HG03354 (cell line): Measurements from ENCODE around the gene CCL23.
"Not testable (repeated sequence)": the region's sequence is repeated elsewhere in the genome, so short reads cannot be mapped to it uniquely, and the experiment has no call there.

ENCODE experiments used
- ATAC-seq: cut with Tn5 transposase; IDR thresholded peaks from one replicate; pipeline ENCODE4 v1.9.1; 2021; ENCODE audit warnings: mild to moderate bottlenecking; ENCODE audit not compliant: unreplicated experiment, poor library complexity, severe bottlenecking

The CCL23 gene

DNA sequence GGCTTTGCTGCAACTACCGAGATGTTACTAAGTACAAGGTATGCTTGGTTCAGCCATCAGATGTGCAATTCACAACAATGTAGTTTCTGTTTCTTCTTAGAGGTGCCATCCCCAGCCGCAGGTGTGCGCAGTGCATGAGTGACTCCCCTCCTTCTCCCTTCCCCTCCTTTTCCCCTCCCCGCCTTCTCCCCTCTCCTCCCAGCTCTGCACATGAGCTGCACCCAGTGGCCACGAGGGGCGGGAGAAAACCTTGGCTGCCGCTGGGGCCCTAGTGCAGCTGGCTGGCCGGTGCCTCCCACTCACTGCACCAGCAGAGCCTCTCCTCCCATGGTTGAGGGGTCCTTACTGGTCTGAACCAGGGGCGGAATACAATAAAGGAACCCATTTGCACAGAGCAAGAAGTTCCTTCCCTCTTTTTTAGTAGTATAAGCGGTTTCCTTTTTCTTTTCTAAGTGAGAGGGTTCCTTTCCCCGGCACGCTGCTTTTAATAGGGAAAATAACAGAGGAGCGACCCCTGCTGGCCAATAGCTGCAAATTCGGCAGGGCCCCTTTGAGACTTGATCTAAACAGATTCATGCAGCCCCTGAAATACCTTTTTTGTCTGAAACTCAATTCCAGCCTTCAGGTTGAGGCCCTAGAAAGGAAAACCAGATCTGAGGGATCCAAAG is 8.6 kb downstream of the CCL23 start:
- ATAC-seq = no peak

DNA sequence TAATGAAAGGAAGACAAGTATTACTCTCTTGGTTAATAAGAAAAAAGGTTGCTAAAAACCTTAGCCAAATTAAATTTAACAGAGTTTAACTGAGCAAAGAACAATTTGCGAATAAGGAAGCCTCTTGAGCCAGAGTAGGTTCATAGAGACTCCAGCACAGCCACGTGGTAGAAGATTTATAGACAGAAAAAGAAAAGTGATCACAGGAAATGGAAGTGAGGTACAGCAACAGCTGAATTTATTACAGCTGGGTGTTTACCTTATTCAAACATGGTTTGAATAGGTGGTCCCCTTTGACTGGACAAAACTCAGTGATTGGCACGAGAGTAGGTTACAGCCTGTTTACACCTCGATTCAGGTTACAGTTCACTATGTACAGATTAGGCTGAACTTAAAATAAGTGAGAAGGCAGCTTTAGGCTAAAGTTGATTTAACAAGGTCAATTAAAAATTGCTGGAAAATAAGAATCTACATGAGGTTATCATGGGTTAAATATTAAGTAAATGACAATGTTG is 13.1 kb downstream of the CCL23 start:
- ATAC-seq = no peak

DNA sequence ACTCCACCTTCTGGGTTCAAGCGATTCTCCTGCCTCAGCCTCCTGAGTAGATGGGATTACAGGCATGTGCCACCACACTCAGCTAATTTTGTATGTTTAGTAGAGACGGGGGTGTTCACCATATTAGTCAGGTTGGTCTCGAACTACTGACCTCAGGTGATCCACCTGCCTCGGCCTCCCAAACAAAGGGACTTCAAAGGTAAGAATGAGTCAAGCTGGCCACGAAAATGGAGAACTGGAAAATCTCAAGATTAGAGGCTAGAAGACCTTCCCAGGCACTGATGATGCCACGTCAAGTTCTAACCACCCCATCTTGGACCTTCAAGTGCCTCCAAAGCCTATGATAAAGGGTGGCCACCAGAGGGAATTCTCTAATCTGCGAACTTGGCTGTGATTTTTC is 15.1 kb downstream of the CCL23 start:
- no peak for ATAC-seq

DNA sequence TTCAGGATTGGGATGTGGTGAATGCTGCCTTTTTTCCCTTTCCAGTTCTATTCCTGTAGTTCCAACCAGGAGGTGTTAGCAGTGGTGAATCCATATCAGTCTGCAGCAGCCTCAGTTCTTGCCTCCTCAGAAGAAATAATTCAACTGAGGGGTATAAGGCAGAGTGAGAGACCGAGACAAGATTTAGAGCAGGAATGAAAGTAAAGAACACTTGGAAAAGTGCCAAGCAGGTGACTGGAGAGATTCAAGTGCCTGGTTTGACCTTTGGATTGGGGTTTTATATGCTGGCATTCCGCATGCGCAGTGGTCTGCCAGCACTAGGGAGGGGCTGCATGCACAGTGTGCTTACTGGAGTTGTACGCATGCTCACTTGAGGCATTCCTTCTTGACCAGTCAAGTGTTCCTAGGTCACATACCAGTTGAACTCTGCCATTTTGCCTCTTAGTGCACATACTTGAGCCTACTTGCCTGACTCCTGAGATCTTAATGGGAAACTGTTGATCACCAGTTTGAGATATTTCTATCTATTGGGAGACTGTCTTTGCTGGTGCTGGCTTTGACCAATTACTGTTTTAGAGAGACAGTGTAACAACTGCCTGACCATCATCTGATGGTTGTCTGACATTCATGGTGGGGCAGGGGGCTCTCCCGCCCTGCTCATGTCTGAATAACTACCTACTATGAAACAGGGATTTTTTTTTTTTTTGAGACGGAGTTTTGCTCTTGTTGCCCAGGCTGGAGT is 15.7 kb downstream of the CCL23 start:
- no peak for ATAC-seq

DNA sequence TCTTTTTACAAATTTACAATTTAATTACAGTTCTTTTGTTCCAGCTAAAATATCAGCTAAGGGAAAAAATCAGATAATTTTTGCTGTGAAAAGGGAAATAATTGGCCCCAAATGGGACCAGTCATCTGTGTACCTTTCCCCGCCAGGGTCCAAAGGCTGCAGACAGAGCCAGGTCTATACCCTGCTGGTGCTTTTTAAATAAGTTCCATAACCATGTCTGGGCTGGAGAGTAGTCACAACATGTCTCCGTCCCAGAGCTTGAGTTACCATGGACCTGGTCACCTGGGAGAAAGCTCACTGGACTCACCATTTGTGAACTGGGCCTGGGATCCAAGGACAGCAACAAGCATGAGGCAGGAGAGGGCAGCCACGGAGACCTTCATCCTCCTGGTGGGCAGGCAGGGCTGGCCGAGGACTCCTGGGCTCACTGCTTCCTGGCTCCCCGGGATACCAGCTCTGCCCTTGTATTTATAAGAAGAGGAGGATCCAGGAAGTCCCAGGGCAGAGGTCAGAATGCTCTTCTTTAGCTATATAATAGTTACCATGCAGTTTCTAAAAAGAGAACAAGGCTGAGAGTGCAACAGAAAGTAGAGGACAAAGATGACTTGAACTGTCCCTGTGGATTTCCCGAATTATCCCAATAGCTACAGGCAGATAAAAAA is 16.5 kb downstream of the CCL23 start, which contains the start of gene CCL15:
Gene CCL15 (minus strand): TSS at position 444 of the 662 bp plus-strand sequence. CDS start 61 bp downstream, at position 383.
- no peak for ATAC-seq

DNA sequence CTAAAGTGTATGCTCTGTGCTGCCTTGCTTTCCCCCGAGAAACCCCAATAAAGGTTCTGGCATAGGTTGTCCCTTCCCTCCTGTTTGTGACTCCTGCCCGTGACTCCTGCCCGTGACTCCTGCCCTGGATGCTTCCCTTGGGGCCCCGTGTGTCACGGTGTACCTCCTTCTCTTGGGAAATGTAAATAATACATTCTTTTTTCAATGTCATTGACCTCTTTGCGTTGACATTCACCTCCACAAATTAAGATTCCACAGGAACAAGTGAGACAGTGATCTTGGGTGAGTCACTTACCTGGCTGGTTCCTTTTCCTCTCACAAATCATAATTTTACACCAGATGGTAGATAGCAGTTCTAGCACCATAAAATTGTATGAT is 17.1 kb downstream of the CCL23 start:
- ATAC-seq = no peak

DNA sequence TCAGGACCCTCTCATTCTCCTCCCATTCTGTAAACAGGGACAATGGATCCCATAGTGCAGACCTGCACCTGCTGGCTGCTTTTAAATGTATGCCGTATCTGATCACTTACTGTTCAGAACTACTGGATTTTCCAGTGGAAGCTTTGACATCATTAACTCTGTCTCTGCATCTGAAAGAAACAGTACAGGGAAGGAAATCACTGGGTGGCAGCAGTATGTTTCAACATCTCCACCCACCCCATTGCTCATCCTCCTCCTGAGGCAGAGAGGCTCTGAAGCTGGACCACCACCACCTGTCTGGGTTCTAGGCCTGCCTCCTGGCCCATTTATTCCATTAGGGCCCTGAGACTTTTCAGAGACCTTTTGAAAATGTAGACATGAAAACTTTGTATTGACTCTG is 19.0 kb downstream of the CCL23 start:
- ATAC-seq = no peak

DNA sequence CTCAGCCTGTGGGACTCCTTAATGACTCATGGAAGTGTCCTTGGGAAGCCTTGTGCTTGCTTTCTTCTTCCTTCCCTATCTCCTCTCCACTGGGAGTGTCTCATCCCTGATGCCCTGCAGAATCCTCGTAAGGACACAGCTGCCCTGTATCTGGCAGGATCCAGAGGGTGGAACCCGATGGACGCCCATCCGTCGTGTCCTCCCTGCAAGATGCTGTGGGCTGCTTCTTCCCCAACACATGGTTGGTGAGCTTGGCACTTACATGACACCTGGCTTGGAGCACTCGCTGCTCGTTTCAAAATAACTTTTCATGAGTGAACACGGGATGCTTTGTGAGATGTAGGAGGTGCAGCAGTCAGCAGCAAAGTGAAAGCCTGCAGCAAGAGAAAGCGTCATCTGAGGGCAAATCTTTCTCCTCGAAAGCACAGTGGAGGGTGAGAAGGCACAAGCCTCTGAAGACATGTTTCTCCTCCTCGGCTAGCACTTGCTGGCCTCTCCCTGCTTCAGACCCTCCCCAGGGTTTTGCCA is 19.7 kb downstream of the CCL23 start:
- ATAC-seq = no peak

DNA sequence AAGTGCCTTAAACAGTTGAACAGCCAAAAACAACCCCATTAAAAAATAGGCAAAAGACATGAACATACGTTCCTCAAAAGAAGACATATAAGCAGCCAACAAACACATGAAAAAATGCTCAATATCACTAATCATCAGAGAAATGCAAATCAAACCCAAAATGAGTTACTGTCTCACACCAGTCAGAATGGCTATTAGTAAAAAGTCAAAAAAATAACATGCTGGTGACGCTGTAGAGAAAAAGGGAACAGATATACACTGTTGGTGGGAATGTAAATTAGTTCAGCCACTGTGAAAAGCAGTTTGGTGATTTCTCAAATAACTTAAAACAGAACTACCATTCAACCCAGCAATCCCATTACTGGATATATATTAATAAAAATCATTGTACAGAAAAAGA is 22.4 kb downstream of the CCL23 start:
- not testable (repeated sequence) for ATAC-seq

DNA sequence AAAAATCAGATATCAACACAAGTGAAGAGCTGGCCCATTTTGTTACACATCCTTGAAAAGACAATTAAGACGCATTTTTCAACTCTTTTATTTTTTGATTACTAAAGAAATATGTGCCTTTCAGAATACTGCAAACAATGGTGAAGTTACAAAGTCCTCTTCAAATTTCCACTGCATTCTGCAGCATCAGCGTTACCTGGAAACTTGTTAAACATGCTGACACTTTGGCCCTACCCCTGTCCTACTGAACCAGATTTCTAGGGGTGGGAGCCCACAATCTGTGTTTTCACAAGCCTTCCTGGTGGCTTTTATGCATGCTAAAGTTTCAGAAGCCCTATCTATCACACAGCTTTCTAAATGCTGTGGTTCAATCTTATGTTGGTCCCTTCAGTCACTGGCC is 26.7 kb downstream of the CCL23 start:
- ATAC-seq = no peak

DNA sequence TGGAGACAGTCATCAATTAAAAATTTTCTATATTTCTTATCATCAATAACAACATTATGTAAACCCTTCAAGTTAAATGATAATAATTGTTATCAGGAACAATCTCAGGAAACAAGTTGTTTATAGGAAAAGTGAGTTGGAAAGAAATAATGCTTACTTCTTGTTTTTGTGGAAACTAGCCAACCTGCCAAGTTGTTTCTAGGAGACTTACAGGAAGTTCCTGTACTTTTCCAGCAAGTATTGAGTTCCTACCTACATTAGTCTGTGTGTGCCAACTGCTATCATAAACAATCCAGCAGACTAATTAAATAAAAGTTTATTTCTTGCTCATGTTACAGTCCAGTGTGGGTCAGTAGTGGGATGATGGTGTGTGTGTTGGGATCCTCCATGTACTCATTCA is 29.6 kb downstream of the CCL23 start:
- no peak for ATAC-seq

DNA sequence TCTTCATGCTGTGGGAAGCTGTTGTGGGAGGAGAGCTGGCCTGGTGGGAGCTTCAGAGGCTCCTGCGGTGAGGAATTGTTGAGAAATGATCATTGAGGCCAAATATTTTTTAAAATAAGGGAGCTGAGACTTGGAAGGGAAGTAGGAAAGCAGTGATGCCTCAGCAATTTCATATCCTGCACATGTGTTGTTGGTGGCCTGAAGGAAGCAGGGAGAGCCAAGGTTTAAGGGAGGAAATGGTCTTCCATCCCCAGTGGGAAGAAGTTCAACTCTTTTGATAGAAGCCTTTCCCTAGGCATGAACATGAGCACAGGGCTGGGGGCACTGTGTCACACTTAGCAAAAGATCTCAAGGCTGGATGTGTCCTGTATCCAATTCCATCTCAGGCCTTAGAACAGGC is 31.1 kb downstream of the CCL23 start, which contains the start of gene CCL14:
Gene CCL14 (minus strand): TSS at position 87 of the 400 bp plus-strand sequence. CDS start 80 bp downstream, at position 7.
- no peak for ATAC-seq

DNA sequence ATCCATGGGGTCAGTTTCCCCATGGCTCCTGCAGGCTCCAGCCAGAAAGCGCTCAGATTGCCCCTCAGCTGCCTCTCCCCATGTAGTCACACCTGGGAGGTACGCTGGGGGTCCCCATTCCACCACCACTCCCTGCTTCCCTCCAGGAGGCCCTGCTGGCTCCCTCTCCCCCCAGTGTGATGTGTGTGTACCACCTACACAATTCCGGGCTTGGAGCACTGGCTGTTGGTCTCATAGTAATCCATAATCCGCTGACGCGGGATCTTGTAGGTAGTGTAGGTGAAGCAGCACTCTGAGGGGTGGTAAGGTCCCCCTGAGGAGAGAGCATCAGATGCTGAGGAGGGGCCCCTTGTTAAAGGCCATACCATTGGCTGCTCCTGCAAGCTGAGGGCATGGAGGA is 33.6 kb downstream of the CCL23 start:
- no peak for ATAC-seq

DNA sequence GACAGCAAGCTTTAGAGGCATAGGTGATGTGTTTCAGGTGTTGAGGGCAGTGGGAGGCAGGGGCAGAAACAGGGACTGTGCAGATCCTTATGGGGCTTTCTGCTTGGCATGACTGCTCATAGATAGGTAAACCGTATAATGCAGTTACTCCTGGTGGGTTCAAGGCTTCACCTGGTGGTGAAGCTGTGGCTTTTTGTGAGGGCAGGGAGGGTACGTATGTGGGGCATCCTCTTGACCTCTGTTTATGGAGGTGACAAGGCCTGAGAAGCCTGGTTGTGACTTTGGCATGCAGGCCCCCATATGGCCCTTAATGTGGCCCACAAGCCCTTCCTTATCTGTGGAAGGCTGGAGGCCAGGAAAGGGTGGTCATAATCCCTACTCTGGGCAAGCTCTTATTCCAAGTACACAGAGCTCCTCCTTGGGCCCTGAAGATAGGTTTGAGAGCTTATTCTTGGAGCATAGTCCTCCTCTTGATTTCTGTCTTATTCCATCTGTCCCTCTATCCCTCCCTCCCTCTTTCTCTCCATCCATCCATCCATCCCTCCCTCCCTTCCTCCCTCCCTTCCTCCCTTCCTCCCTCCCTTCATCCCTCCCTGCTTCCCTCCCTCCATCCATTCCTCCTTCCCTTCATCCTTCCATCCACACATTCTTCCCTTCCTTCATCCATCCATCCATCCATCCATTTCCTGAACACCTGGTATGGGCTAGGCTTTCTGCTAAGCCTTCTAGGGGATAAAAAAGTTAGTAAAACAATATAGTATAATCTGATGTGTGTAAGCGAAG is 35.2 kb downstream of the CCL23 start:
- ATAC-seq = no peak

DNA sequence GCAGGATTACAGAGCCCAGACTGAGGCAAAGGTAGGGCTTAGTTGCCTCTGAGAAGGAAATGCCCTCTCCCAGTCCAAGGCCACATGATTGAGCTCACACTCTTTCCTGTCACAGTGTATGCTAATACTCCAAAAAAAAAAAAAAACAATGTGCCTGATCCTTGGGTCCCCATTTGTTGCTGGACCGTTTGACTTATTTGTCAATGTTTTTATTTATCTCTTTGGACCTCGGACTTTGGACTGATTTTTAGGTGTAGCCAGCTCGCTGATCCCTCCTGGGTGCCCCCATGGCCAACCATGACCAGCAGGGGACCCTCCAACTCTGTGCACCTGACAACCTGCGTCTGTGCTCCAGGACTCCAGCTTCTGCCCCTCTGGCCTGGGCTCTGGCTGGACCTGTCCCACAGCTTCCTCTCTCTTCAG is 35.9 kb downstream of the CCL23 start:
- no peak for ATAC-seq

DNA sequence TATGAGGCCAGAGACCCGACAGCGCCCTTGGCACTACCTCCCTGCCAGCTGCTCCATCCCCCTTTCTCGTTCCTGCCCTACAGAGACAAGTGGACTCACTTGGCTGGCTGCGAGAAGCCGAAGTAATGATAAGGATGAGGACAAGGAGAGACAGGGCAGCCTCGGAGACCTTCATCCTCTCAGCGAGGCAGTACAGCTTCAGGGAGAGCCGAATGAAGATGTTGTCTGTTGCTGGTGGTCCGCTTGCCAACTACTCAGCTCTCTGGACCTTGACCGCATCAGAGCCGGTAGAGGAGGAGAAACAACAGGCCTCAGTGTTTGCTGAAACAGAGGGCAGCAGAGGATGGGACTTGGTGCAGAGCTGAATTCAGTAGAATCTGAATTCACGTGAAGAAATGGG is 36.5 kb downstream of the CCL23 start, which contains the start of gene CCL16:
Gene CCL16 (minus strand): TSS at position 252 of the 400 bp plus-strand sequence. CDS start 77 bp downstream, at position 175.
- no peak for ATAC-seq

DNA sequence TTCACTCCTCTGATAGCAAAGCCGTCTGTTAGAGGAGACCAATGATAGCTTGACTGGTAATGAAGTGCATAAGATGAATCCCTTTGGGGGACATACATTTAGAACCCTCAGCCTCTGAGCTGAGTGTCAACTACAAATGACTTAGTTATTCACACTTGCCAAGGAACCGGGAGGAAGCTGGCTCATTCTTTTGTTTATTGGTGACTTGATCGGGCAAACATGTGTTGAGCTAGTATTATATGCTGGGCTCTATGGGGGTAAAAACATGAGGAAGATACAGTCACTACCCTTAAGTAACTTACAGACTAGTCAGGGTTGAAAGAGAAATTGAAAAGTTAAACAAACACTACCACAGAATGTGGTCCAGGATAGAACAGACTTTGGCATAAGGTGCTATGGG is 39.4 kb downstream of the CCL23 start:
- no peak for ATAC-seq

DNA sequence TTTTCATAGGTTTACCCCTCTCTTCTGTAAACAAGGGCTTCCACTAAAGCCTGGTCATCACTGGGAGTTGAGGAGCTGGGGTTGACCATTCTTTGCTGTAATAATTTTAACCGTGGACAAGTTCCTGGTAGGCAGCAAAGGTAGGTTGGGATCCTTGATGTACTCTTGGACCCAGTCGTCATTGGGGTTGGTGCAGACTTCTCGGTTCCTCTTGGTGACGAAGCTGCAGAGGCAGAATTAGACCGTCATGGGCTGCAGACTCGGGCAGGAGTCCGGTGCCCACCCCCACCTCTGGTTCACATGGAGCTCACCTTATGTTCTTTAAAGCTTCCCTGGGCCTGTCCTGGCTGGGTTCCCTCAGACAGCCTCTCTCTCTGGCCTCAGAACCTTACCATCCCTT is 40.3 kb downstream of the CCL23 start:
- ATAC-seq = no peak
